PFSK-1 (cell line): ENCODE results near the gene RPS4Y1.

Source experiments
- FOXP2 ChIP-seq: optimal IDR thresholded peaks from 2 replicates; pipeline ENCODE3; 2011; ENCODE audit warnings: borderline replicate concordance, control low read depth, inconsistent platforms; ENCODE audit not compliant: insufficient read depth; ENCODE audit errors: extremely low read length, extremely low read depth
- POLR2AphosphoS5 ChIP-seq: IDR thresholded peaks from 2 replicates; pipeline ENCODE4 v1.6.1; 2012; ENCODE audit warnings: low read depth, mild to moderate bottlenecking, control low read depth, low read length, moderate library complexity
- SIN3A ChIP-seq: IDR thresholded peaks from 2 replicates; pipeline ENCODE4 v1.6.1; 2012; ENCODE audit warnings: mild to moderate bottlenecking, low read length, moderate library complexity, borderline replicate concordance; ENCODE audit not compliant: insufficient read depth
- TAF1 ChIP-seq: IDR thresholded peaks from 2 replicates; pipeline ENCODE4 v1.6.1; 2012; ENCODE audit warnings: low read length, control low read depth, borderline replicate concordance; ENCODE audit not compliant: insufficient read depth
- TF ChIP-seq, protein P1 (sequence below), 2 experiments: IDR thresholded peaks; 2 replicates each; pipeline versions ENCODE4 v1.6.1 to v1.8.0; 2011 to 2012; ENCODE audit warnings: low read depth in 2 of 2, low read length in 2 of 2, control low read depth in 1 of 2, inconsistent platforms in 1 of 2, mild to moderate bottlenecking in 1 of 2, moderate library complexity in 1 of 2; ENCODE audit not compliant: insufficient read depth in 1 of 2

Gene RPS4Y1

DNA sequence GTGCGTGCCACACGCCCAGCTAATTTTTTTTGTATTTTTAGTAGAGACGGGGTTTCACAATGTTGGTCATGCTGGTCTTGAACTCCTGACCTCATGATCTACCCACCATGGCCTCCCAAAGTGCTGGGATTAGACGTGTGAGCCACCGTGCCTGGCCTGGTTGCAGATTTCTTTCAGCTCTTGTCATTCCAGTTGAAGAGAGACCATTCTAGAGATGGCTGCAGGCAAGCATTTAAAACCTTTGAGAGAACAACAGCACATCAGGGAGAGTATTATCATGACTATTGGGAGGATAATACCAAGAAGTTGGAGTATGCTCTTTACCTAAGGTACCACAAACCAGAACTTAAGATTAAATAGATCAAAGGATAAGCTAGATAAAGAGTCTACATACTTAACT lies 12.9 kb upstream of the RPS4Y1 start:
- TF ChIP-seq SIN3A = no peak
- TF ChIP-seq, protein P1, sequence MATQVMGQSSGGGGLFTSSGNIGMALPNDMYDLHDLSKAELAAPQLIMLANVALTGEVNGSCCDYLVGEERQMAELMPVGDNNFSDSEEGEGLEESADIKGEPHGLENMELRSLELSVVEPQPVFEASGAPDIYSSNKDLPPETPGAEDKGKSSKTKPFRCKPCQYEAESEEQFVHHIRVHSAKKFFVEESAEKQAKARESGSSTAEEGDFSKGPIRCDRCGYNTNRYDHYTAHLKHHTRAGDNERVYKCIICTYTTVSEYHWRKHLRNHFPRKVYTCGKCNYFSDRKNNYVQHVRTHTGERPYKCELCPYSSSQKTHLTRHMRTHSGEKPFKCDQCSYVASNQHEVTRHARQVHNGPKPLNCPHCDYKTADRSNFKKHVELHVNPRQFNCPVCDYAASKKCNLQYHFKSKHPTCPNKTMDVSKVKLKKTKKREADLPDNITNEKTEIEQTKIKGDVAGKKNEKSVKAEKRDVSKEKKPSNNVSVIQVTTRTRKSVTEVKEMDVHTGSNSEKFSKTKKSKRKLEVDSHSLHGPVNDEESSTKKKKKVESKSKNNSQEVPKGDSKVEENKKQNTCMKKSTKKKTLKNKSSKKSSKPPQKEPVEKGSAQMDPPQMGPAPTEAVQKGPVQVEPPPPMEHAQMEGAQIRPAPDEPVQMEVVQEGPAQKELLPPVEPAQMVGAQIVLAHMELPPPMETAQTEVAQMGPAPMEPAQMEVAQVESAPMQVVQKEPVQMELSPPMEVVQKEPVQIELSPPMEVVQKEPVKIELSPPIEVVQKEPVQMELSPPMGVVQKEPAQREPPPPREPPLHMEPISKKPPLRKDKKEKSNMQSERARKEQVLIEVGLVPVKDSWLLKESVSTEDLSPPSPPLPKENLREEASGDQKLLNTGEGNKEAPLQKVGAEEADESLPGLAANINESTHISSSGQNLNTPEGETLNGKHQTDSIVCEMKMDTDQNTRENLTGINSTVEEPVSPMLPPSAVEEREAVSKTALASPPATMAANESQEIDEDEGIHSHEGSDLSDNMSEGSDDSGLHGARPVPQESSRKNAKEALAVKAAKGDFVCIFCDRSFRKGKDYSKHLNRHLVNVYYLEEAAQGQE (IDR thresholded peaks at IDR 0.05; ENCODE audit: insufficient read depth in 1 of 2, low read depth in 2 of 2, low read length in 2 of 2) = no peak
- TF ChIP-seq TAF1 = no peak
- no peak for TF ChIP-seq FOXP2
- no peak for TF ChIP-seq POLR2AphosphoS5

DNA sequence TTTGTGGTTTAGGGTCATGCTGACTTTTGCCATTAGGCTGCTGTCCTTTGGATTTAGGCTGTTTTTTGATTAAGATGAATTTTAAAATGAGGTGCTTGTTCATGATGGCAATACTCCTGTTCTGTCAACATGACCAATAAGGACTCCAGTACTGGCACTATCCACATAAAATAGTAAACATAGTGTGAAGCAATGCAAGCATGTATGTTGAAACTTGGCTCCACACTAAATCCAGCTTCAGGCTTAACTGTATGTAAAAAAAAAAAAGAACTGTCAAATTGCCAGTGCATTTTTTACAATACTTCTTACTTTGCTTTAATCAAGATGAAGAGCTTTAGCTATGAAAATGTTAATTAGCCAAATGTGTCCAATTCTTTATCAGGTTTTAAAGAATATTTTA lies 6.2 kb upstream of the RPS4Y1 start:
- TF ChIP-seq SIN3A = no peak
- TF ChIP-seq FOXP2 = no peak
- no peak for TF ChIP-seq POLR2AphosphoS5
- no peak for TF ChIP-seq TAF1
- TF ChIP-seq, protein P1 (IDR thresholded peaks at IDR 0.05; ENCODE audit: insufficient read depth in 1 of 2, low read depth in 2 of 2, low read length in 2 of 2) = no peak

DNA sequence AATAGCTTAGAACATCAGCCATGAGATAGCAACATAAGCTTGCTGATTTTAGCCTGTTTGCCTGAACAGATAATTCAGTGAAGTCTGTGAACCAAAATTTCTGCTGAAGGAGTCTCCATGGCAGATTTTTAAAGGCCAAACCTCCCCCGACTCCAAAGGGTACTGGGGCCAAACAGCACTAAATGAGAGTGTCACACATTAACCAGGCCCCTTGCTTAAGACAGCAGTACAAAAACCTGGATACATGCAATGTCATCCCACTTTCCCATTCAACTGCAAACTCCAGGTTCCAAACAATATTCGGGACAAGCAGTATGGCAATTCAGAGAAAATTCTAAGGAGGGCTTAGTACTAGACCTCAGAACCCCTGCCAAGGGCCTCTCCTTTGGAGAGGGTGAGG lies 4.3 kb upstream of the RPS4Y1 start:
- TF ChIP-seq, protein P1 (IDR thresholded peaks at IDR 0.05; ENCODE audit: insufficient read depth in 1 of 2, low read depth in 2 of 2, low read length in 2 of 2) = no peak
- TF ChIP-seq POLR2AphosphoS5 (no peak), SIN3A (no peak), TAF1 (no peak)

DNA sequence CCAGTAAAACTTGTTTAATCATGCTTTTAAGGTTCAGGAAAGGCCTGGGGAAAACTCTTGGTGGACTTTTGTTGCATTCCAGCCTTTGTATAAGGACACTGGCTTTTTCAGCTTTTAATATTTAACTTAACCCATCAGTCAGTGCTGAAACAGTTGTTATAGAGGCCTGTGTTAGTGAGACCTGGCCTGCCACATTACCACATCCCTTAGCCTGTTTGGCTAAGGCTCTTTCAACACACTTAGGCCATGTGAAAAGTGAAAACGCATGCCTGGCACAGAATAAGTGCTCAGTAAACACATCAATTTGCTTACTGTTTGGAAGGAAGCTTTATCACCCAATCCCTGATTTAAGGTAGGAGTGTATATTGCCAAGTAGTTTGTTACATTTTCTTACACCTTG lies 3.5 kb upstream of the RPS4Y1 start:
- TF ChIP-seq FOXP2 (no peak), SIN3A (no peak), TAF1 (no peak)
- TF ChIP-seq, protein P1 (IDR thresholded peaks at IDR 0.05; ENCODE audit: insufficient read depth in 1 of 2, low read depth in 2 of 2, low read length in 2 of 2) = no peak

DNA sequence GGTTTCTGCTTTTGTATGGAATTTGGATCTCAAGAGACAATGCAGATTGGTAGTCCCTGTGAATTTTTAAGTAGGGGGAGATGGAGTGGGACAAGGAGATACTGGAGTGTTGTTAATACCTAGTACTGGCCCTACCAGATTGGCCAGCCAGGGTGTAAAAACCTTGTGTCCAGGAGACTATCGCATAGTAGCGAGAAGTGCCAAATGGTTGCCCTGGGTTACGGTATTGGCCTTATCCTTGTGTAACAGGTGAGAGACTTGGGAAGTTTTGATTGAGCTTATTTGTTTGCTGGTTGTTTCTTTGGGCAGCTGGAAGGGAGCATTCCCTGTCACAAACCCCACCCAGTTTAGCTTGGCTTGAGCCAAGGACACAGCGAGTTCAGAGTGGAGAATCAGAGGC lies 5.4 kb downstream of the RPS4Y1 start:
- TF ChIP-seq POLR2AphosphoS5 (no peak), FOXP2 (no peak), SIN3A (no peak), TAF1 (no peak)
- TF ChIP-seq, protein P1 (IDR thresholded peaks at IDR 0.05; ENCODE audit: insufficient read depth in 1 of 2, low read depth in 2 of 2, low read length in 2 of 2) = no peak
